Trophoblast cell (in vitro differentiated cells and primary cell): ENCODE measurements around the gene TEKTIP1.

Source experiments
- DNase-seq, 2 donors: peaks; one replicate each; pipeline ENCODE4 v3.0.0-alpha.2; 2016
- H2AFZ ChIP-seq: 2 replicates; pipeline ENCODE4 v1.6.1; 2013; ENCODE audit warnings: low read length, moderate library complexity, mild to moderate bottlenecking; ENCODE audit not compliant: insufficient read depth, poor library complexity
- H2AK5ac ChIP-seq: 2 replicates; pipeline ENCODE4 v1.6.1; 2013; ENCODE audit warnings: mild to moderate bottlenecking, low read length
- H2BK120ac ChIP-seq: 2 replicates; pipeline ENCODE4 v1.6.1; 2013; ENCODE audit warnings: low read length, mild to moderate bottlenecking, moderate library complexity; ENCODE audit not compliant: insufficient read depth, poor library complexity
- H2BK12ac ChIP-seq: 2 replicates; pipeline ENCODE4 v1.6.1; 2013; ENCODE audit warnings: mild to moderate bottlenecking, low read length, moderate library complexity
- H2BK5ac ChIP-seq: 2 replicates; pipeline ENCODE4 v1.6.1; 2013; ENCODE audit warnings: low read length, low read depth, moderate library complexity, mild to moderate bottlenecking; ENCODE audit not compliant: poor library complexity
- H3K14ac ChIP-seq: 2 replicates; pipeline ENCODE4 v1.6.1; 2013; ENCODE audit warnings: mild to moderate bottlenecking, low read length
- H3K18ac ChIP-seq: 2 replicates; pipeline ENCODE4 v1.6.1; 2013; ENCODE audit warnings: mild to moderate bottlenecking, low read length
- H3K23ac ChIP-seq: 2 replicates; pipeline ENCODE4 v1.6.1; 2013; ENCODE audit warnings: low read length
- H3K27ac ChIP-seq: 2 replicates; pipeline ENCODE4 v1.5.1; 2013; ENCODE audit warnings: low read depth, mild to moderate bottlenecking, inconsistent platforms, low read length, moderate library complexity
- H3K27me3 ChIP-seq: 2 replicates; pipeline ENCODE4 v1.6.1; 2013; ENCODE audit warnings: inconsistent platforms, mild to moderate bottlenecking, low read length, moderate library complexity; ENCODE audit not compliant: insufficient read depth
- H3K36me3 ChIP-seq, 2 experiments: 1 replicate in 1 of 2; 2 replicates in 1 of 2; pipeline ENCODE4 v1.6.1; 2013; ENCODE audit warnings: low read length in 2 of 2, mild to moderate bottlenecking in 2 of 2, moderate library complexity in 1 of 2; ENCODE audit not compliant: insufficient read depth in 2 of 2, control insufficient read depth in 1 of 2
- H3K4ac ChIP-seq: 2 replicates; pipeline ENCODE4 v1.6.1; 2013; ENCODE audit warnings: low read depth, mild to moderate bottlenecking, low read length, moderate library complexity
- H3K4me1 ChIP-seq, 2 experiments: 1 replicate in 1 of 2; 2 replicates in 1 of 2; pipeline ENCODE4 v1.6.1; 2013; ENCODE audit warnings: low read length in 2 of 2, mild to moderate bottlenecking in 2 of 2, moderate library complexity in 1 of 2; ENCODE audit not compliant: insufficient read depth in 2 of 2, control insufficient read depth in 1 of 2
- H3K4me2 ChIP-seq: 2 replicates; pipeline ENCODE4 v1.6.1; 2013; ENCODE audit warnings: inconsistent platforms, mild to moderate bottlenecking, low read length, moderate library complexity
- H3K4me3 ChIP-seq: 2 replicates; pipeline ENCODE4 v1.5.1; 2013; ENCODE audit warnings: mild to moderate bottlenecking, low read depth, low read length, inconsistent platforms
- H3K79me1 ChIP-seq: one replicate; pipeline ENCODE4 v1.6.1; 2013; ENCODE audit warnings: low read length
- H3K79me2 ChIP-seq: 2 replicates; pipeline ENCODE4 v1.6.1; 2013; ENCODE audit warnings: low read length, mild to moderate bottlenecking; ENCODE audit not compliant: control insufficient read depth, insufficient read depth, poor library complexity
- H3K9ac ChIP-seq: 2 replicates; pipeline ENCODE4 v1.6.1; 2013; ENCODE audit warnings: mild to moderate bottlenecking, low read length
- H3K9me3 ChIP-seq: 2 replicates; pipeline ENCODE4 v1.6.1; 2013; ENCODE audit warnings: low read depth, mild to moderate bottlenecking, control low read depth, inconsistent platforms, low read length; ENCODE audit not compliant: insufficient read depth
- H4K12ac ChIP-seq: 2 replicates; pipeline ENCODE4 v1.6.1; 2013; ENCODE audit warnings: low read depth, mild to moderate bottlenecking, low read length, moderate library complexity
- H4K8ac ChIP-seq: 2 replicates; pipeline ENCODE4 v1.6.1; 2013; ENCODE audit warnings: low read depth, mild to moderate bottlenecking, low read length, moderate library complexity
- H4K91ac ChIP-seq: one replicate; pipeline ENCODE4 v1.6.1; 2013; ENCODE audit warnings: low read depth, mild to moderate bottlenecking, low read length, moderate library complexity
- WGBS: extraction: QIAGEN DNeasy Blood & Tissue Kit; methylation state at CpG from one replicate; pipeline ENCODE4 v1.1.7; 2013; ENCODE audit warnings: missing lambda C conversion rate; ENCODE audit not compliant: insufficient read length, insufficient coverage; ENCODE audit errors: extremely low coverage; 5-methylcytosine and 5-hydroxymethylcytosine counted together

The TEKTIP1 gene

GRCh38 chr19:3493651-3494050, 45.3 kb upstream of the TEKTIP1 start:
- Histone ChIP-seq H3K4me2 (no peak overlapping the region), H2AK5ac (no peak overlapping the region), H3K9ac (no peak overlapping the region), H3K14ac (no peak overlapping the region), H3K4me1 (no peaks in the 10 kb centered on the region), H4K12ac (no peak overlapping the region), H3K27ac (no peak overlapping the region), H2BK5ac (no peak overlapping the region), H2BK120ac (no peak overlapping the region), H2BK12ac (no peak overlapping the region), H3K4ac (no peak overlapping the region), H3K4me3 (no peak overlapping the region), H4K91ac (no peak overlapping the region), H3K23ac (no peak overlapping the region), H4K8ac (no peak overlapping the region), H2AFZ (no peak overlapping the region), H3K36me3 (peaks cover 49 to 57% of the 10 kb centered on the region in 2 experiments), H3K27me3 (no peaks in the 10 kb centered on the region), H3K79me2 (no peaks in the 10 kb centered on the region), H3K9me3 (no peaks in the 10 kb centered on the region), H3K79me1 (no peaks in the 10 kb centered on the region), H3K18ac (no peak overlapping the region)
- DNase-seq: no peak
- WGBS: no CpG with 5 or more reads among the region's 14 CpGs

DNA sequence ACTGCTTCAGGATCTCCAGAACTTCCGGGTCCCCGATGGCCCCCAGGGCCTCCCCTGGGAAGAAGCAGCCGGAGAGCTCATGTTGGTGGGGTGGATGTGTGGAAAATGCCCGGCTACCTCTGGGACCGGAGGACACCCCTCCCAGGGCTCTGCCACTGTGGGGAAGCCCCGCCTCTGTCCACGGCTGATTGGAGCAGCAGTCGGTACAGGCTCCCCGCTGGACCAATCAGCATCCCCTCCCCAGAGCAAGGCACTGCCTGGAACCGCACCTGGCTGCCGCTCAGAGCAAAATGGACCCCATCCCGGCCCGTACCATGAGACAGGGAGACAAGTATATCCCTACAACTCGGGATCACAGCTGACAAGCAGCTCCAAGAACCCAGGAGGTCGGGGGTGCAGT, 44.9 kb upstream of the TEKTIP1 start:
- Histone ChIP-seq H2BK120ac (no peak overlapping the region), H4K12ac (no peak overlapping the region), H4K8ac (no peak overlapping the region), H3K4me3 (no peak overlapping the region), H3K9me3 (no peaks in the 10 kb centered on the region), H3K79me1 (no peaks in the 10 kb centered on the region), H3K36me3 (peaks cover 49 to 57% of the 10 kb centered on the region in 2 experiments), H3K27me3 (no peaks in the 10 kb centered on the region), H3K4me2 (no peak overlapping the region), H3K4ac (no peak overlapping the region), H3K4me1 (no peaks in the 10 kb centered on the region), H3K14ac (no peak overlapping the region), H4K91ac (no peak overlapping the region), H3K23ac (no peak overlapping the region), H2BK12ac (no peak overlapping the region), H2BK5ac (no peak overlapping the region), H3K9ac (no peak overlapping the region), H3K79me2 (no peaks in the 10 kb centered on the region), H3K18ac (no peak overlapping the region), H2AFZ (no peak overlapping the region), H3K27ac (no peak overlapping the region), H2AK5ac (no peak overlapping the region)
- WGBS: no CpG with 5 or more reads among the region's 15 CpGs
- DNase-seq: no peak

GRCh38 chr19:3494559-3494958, 44.4 kb upstream of the TEKTIP1 start:
- no peak for DNase-seq
- no CpG with 5 or more reads among the region's 18 CpGs for WGBS

DNA sequence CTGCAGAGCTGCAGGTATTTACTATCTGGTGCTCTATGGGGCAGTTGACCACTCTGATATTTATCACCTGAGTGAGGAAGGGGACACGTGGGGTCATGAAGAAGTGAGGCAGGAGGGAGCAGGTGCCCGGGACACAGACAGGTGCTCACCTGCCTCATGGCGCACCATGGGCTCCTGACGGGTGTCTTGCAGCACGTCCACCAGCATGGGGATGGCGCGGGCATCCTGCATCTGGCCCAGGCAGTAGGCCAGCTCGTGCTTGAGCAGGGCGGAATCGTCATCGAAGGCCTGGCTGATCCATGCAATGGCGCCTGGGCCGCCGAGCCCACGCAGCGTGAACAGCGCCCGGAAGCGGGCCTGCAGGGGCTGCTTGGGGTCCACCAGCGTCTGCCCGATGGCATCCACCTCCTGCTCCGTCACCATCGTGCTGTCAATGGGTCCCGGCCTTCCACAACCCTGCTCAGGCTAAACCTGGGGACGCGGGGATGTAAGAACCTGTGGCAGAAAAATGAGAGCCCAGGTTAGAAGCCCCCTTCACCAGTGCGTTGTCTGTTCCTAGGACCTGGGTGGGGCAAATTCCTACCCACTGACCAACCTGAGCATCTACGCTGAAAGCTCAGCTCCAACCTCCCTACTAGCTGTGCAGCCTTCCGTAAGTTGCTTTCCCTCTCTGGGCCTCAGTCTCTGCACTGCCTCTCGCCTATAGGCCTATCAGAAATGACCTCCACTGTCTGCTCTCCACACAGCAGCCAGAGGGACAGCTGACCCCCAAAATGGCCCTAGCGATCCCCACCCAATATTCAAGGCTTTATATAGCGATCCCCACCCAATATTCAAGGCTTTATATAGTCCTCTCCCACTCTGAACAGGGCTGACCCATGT, 42.3 kb upstream of the TEKTIP1 start:
- Histone ChIP-seq H2BK120ac (no peak overlapping the region), H3K14ac (no peak overlapping the region), H3K4me2 (no peak overlapping the region), H2BK12ac (no peak overlapping the region), H3K27me3 (no peaks in the 10 kb centered on the region), H3K4ac (no peak overlapping the region), H3K4me1 (peaks cover 0 to 6% of the 10 kb centered on the region in 2 experiments), H3K79me2 (peaks cover 9% of the 10 kb centered on the region), H3K4me3 (no peak overlapping the region), H4K8ac (no peak overlapping the region), H4K91ac (no peak overlapping the region), H3K36me3 (peaks cover 40 to 48% of the 10 kb centered on the region in 2 experiments), H2BK5ac (no peak overlapping the region), H2AK5ac (no peak overlapping the region), H3K9me3 (no peaks in the 10 kb centered on the region), H3K79me1 (peaks cover 9% of the 10 kb centered on the region), H3K18ac (no peak overlapping the region), H3K9ac (no peak overlapping the region), H2AFZ (no peak overlapping the region), H4K12ac (no peak overlapping the region), H3K23ac (no peak overlapping the region), H3K27ac (no peak overlapping the region)
- no peak for DNase-seq
- no CpG with 5 or more reads among the region's 32 CpGs for WGBS

More at GRCh38 chr19:3494559-3494958, 44.4 kb upstream of the TEKTIP1 start:
- Histone ChIP-seq H3K9ac (no peak overlapping the region), H3K4me1 (peaks cover 0 to under 1% of the 10 kb centered on the region in 2 experiments), H2BK120ac (no peak overlapping the region), H4K91ac (no peak overlapping the region), H4K12ac (no peak overlapping the region), H3K9me3 (no peaks in the 10 kb centered on the region), H3K4me2 (no peak overlapping the region), H2AK5ac (no peak overlapping the region), H3K27ac (no peak overlapping the region), H3K4ac (no peak overlapping the region), H3K14ac (no peak overlapping the region), H2BK12ac (no peak overlapping the region), H3K27me3 (no peaks in the 10 kb centered on the region), H3K79me1 (no peaks in the 10 kb centered on the region), H3K36me3 (peaks cover 49 to 57% of the 10 kb centered on the region in 2 experiments), H3K79me2 (no peaks in the 10 kb centered on the region), H3K18ac (no peak overlapping the region), H2BK5ac (no peak overlapping the region), H3K4me3 (no peak overlapping the region), H3K23ac (no peak overlapping the region), H4K8ac (no peak overlapping the region), H2AFZ (no peak overlapping the region)
